HG02870 (cell line): ENCODE data around the gene TRIM24.
"Not testable (repeated sequence)": the region's sequence is repeated elsewhere in the genome, so short reads cannot be mapped to it uniquely, and the experiment has no call there.

Experiments
- ATAC-seq: cut with Tn5 transposase; IDR thresholded peaks from one replicate; pipeline ENCODE4 v1.9.1; 2021; ENCODE audit warnings: mild to moderate bottlenecking, moderate library complexity; ENCODE audit not compliant: unreplicated experiment

The TRIM24 gene

GRCh38 chr7:138459413-138460175 is 465 bp upstream of the TRIM24 start:
- peak; percentile 83 for ATAC-seq

GRCh38 chr7:138460649-138461607 is 869 bp downstream of the TRIM24 start:
- ATAC-seq: peak; percentile 30

- not testable (repeated sequence) for ATAC-seq
Measured at GRCh38 chr7:138463291-138463618, 3.2 kb downstream of the TRIM24 start.

GRCh38 chr7:138465046-138465445 is 5.0 kb downstream of the TRIM24 start:
- no peak for ATAC-seq

GRCh38 chr7:138466069-138466756 is 6.2 kb downstream of the TRIM24 start:
- peak; percentile 63 for ATAC-seq

GRCh38 chr7:138468244-138469123 is 8.4 kb downstream of the TRIM24 start:
- no peak for ATAC-seq

- ATAC-seq: no peak
Measured at GRCh38 chr7:138470391-138471157, 10.5 kb downstream of the TRIM24 start.

GRCh38 chr7:138472292-138473079 is 12.4 kb downstream of the TRIM24 start:
- ATAC-seq: no peak

GRCh38 chr7:138475377-138475776 is 15.3 kb downstream of the TRIM24 start:
- ATAC-seq: no peak

GRCh38 chr7:138477081-138477578 is 17.1 kb downstream of the TRIM24 start:
- ATAC-seq: no peak

GRCh38 chr7:138477581-138477980 is 17.5 kb downstream of the TRIM24 start:
- no peak for ATAC-seq

GRCh38 chr7:138478499-138478908 is 18.4 kb downstream of the TRIM24 start:
- peak; percentile 74 for ATAC-seq

GRCh38 chr7:138480527-138480926 is 20.5 kb downstream of the TRIM24 start:
- ATAC-seq: no peak

- ATAC-seq: no peak
Measured at GRCh38 chr7:138481447-138482380, 21.7 kb downstream of the TRIM24 start.

GRCh38 chr7:138483531-138483930 is 23.5 kb downstream of the TRIM24 start:
- no peak for ATAC-seq

GRCh38 chr7:138485508-138485907 is 25.4 kb downstream of the TRIM24 start:
- ATAC-seq: not testable (repeated sequence)

GRCh38 chr7:138489139-138489538 is 29.1 kb downstream of the TRIM24 start:
- ATAC-seq: not testable (repeated sequence)
